ENCODE results near the gene ISG20.

Gene ISG20

GRCh38 chr15:88638626-88639372 is at the start of gene ISG20:
Gene ISG20 (plus strand): TSS chr15:88639016. CDS start chr15:88639367, 351 bp downstream.
- DNase-seq, result peak; percentile 42 to 63

DNA sequence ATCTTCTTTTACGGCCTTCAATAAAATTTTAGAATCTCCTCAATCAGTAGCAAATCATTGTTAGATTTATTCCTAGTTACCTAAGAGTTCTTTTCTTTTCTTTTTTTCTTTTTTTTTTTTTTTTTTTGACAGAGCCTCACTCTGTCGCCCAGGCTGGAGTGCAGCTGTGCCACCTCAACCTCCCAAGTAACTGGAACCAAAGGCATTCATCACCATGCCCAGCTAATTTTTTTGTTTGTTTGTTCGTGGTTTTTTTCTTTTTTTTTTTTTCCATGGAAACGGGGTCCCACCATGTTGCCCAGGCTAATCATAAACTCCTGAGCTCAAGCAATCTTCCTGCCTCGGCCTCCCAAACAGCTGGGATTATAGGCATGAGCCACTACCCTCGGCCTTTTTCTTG is 48.1 kb upstream of the ISG20 start:
- DNase-seq, result no peak

DNA sequence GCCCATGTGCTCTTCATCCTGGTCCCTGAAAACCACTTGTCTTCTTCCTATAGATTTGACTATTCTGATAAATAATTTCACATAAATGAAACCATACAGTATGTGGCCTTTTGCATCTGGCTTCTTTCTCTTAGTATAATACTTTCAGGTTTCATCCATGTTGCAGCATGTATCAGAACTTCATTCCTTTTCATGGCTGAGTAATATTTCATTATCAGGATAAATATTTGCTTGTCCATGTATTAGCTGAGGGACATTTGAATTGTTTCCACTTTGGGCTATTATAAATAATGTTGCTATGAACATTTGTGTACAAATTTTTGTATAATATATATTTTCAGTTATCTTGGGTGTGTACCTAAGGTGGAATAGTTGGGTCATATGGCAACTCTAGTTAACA is 47.4 kb upstream of the ISG20 start:
- DNase-seq, result no peak

DNA sequence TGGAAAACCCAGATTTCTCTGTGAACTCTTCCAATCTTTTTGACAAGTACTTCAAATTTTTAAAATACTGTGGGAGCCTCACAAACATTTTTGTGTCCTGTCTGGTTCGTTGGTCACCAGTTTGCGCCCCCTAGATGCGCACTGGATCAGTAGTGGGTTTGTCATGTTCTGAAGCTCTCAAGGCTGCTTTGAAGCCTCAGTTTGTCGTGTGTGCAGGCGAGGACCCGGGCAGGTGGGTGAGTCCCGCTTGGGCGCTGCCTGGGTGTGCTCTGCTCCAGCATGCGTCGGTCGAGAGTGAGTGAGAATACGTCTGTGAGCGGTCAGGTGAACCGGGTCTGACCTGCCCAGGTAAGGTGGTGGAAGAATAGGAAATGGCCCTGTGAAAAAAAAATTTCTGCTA is 34.9 kb upstream of the ISG20 start:
- DNase-seq, result no peak

DNA sequence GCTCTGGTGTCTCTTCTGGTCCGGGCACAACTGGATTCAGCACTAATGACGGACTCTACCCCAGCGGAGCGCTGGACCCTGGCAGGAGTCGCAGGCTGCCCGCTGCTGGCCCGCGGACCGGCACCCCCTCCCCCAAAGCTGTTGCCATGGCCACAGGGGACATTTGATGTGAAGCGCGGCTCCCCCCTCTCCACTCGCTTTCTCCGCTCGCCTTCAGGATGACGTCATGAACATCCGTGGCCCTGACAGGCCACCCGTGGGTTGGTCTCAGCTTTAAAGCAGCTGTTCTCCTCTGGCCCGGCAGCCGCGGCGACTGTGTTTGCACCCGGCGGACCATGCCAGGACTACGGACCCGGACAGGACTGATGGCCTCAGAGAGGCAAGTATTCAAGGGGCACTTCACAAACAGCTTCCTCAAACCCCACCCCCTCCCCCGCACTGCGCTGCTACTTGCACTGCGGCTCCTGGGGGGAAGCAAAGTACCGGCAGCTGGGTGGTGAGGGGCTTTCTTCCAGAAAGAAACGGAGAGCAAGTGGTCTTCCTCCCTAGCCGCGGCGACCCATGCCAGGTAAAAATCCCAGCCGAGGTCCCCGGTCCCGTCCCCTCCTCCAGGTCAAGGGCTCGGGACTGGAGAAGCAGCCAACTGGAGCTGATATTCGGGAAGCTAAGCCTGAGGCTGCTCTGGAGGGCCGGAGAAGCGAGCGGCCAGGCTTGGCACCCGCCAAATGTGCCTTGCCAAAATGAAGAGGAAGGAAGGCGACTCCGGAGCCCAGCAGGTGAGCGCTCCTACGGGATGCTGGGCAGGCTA is 34.2 kb upstream of the ISG20 start:
- DNase-seq, result peak; percentile 47 to 59

- peak; percentile 22 to 36 for DNase-seq
These were observed 33.4 kb upstream of the ISG20 start for GRCh38 chr15:88605189-88606069.

DNA sequence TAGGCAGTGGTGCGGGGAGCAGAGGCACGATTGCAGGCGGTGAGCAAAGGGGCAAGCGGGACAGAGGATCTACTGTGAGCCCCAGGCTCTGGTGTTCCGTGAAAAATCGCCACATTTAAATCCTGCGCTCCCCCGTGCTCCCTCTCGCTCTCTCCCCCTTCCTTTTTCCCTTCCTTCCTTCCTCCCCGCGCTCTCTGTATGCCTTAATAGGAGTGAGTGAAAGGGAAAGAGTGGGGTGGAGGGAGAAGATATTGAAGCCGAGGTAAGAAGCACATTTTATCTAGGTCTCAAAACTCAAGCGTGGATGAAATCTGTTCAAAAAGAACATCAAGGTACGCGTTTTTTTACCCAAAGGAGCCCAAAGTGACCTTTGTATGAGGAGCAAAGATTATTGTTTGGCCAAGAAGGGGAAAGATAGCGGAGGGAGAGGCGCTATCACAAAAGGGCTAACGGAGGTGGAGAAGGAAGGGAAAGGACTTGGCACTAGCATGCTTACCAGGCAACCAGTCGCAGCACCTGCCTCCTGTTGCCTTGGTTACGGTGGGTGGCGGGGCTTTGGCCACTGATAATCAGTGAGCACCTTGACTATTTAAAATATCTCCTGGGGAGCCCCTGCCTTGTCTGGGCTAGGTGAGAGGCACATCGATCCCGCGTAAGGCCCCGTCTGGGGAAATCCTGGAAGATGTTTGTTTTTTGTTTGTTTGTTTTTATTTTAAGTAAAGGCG is 32.6 kb upstream of the ISG20 start:
- DNase-seq, result peak; percentile 58 to 75

DNA sequence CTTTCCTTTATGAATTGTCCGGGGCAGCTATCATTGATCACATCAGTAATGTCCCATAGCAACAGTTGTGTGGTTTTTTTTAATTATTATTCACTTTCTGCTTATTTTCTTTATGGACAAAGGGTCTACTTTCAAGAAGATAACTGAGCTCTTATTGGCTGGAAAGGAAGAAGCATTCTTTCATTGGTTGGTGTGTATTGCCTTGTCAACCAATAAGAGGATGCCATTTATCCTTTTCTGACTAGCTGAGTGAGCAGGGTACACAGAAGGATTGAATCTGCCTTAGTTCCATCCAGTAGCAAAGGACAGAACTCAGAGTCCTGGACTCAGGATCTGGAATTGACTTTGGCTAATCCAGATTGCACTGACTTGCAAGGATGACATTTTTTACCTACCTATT is 30.9 kb upstream of the ISG20 start:
- DNase-seq, result peak in 1 of 2 experiments; percentile 15

DNA sequence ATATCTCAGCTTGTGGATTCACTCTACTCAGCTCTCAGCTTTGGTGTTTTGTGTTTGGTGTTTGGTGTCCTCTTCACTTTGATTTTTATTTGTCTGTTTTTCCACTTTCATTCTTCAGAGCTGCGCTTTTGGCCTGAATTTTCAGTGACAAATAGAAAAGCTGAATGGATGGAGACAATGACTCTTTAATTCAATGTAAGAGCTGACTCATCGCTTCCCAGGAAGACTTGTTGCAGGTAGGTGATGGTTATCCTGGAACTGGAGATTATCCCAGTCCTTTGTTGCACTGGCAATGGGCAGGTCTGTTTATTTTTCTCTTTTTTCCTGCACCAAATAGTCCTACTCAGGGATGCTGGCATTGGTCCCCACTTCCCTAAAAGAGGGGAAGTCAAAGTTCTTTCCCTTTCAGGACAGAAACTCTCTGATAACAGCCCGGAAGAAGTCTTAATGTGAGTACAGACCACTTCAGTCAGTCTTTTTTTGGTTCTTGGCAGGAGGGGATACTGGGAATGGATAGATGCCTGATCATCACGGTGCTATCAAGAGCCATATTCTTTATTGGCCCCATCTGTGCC is 30.1 kb upstream of the ISG20 start:
- DNase-seq, result no peak

GRCh38 chr15:88609344-88610090 is 29.3 kb upstream of the ISG20 start:
- DNase-seq, result no peak

GRCh38 chr15:88610701-88611231 is 28.1 kb upstream of the ISG20 start:
- DNase-seq, result peak; percentile 25 to 71

DNA sequence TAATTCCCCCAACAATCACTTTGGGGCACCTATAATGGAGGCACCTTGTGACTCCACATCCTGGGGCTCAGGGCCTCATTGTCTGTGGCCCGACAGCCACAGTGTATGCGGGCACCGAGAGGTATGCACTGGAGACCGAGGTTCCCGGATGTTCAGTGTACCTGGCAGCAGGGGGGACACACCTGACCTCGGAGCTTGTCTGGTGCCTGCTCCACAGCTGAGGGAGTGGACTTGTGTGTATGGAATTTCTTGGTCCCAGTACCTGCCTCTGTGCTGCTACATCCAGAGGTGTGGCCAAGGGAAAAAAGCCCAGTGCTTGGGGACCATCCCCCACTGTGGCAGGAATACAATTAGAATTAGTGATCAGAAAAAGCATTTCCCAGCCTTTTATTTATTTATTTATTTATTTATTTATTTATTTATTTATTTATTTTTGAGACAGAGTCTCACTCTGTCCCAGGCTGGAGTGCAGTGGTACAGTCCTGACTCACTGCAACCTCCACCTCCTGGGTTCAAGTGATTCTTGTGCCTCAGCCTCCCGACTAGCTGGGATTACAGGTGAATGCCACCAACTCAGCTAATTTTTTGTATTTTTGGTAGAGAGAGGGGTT is 26.5 kb upstream of the ISG20 start:
- DNase-seq, result no peak

DNA sequence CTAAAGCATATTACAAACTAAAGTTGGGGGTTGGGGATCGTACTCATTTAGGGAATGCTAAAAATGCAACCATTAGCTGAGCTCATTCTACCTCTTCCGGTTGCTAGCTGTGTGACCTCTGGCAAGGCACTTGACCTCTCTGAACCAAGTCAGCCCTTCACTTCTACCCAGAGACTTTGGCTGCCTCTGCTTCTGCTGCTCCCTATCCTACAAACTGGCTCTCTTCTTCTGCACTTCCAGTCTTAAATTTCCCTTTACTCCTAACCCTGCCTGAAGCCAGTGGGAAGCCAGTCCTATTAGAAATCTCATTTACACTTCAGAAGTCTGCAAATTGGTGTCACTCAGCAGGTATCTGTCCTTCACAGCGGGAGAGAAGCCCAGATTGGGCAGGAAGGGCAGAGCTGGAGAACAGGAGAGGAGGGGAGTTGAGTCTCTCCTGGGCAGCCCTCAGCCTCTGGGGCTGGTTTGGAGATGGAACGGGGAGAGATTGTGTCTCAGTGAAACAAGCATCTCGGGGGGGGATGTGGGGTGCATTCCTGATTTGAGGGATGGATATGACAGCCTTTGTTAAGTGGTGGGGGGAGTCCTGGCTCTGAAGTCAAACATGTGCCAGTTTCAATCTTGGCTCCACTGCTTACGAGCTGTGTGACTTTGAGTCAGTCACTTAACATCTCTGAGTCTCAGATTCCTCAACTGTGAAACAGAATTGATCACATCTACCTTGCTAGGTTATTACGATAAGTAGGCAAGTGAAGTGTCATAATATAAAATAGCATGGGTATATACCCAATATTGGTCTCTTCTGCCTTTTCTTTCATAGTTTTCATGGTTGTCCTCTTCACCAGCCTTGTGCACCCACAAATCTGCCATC is 25.5 kb upstream of the ISG20 start:
- no peak for DNase-seq

DNA sequence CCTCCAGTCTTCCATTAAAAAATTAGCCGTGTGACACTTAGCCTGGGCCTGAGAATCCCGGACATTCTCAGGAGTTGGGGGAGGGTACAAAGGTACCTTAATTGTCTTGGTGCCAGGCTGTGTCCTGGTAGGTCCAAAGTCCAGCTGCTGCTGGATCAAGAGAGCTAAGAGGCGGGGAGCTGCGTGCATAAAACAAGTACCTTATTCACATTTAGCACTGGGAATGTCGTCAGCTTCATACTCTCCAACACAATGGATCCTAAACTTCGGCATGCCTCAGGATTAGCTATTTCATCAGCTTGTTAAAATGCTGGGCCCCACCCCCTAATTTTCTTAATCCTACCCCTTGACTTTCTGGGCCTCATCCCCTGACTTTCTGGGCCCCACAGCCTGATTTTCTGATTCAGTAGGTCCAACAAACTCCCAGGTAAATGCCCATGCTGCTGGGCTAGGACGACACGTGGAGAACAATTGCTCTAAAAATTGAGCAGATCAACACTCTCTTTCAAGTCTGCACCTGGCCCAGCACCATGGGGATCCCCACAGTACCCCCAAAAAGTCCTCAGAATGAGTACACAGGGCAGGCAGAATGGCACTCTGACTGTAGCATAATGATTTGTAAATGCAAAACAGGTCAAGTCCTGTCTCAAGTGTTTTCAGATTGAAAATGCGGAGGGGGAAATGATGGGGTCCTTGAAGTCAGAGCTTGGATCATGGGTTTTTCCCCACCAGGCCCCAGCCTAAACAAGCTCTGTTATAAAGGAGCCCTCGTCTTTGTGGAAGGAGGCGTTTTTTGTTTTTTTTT is 23.3 kb upstream of the ISG20 start:
- DNase-seq, result no peak

DNA sequence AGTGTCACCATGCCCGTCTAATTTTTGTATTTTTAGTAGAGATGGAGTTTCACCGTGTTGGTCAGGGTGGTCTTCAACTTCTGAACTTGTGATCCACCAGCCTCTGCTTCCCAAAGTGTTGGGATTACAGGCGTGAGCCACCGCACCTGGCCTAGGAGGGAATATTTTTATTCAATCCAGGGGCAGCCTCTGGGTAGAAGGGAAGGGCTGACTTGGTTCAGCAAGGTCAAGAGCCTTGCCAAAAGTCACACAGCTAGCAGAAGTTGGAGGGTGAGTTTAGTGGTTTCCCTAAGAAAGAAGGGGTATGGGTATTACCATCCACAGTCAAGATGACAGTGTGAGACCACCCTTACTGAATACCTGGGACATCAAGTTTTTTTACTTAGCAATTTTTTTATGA is 22.6 kb upstream of the ISG20 start:
- DNase-seq, result no peak

DNA sequence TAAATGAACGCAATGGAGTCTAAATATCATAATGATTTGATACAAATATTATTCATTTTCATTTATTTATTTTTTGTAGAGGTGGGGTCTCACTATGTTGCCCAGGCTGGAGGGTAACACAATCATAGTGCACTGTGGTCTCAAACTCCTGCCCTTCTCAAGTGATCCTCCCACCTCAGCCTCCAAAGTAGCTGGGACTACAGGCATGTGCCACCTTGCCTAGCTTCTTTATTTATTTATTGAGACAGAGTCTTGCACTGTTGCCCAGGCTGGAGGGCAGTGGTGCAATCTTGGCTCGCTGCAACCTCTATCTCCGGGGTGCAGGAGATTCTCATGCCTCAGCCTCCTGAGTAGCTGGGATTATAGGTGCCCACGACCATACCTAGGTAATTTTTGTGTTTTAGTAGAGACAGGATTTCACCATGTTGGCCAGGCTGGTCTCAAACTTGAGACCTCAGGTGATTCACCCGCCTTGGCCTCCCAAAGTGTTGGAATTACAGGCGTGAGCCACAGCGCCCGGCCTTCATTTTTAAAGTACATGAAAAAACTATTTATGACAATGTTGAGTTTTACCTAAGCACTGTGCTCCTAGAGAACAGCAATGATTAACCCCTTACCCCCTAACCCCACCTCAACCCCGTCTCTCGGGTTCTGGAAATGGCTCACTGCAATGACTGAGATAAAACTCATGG is 21.6 kb upstream of the ISG20 start:
- DNase-seq, result no peak

GRCh38 chr15:88617790-88618189 is 21.0 kb upstream of the ISG20 start:
- no peak for DNase-seq

DNA sequence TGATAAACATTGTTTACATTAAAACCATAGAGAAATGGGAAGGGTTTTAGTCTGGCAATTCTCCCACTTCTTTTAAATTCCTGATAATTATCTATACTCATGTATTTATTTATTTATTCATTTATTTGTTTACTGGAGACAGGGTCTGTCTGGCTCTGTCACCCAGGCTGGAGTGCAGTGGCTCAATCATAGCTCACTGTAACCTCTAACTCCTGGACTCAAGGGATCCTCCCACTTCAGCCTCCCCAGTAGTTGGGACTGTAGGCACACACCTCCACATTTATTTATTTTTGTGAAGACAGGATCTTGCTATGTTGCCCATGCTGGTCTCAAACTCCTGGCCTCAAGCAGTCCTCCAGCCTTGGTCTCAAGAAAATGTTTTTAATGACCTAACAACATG is 20.1 kb upstream of the ISG20 start:
- no peak for DNase-seq
